ENCODE measurements around the gene CPTP. TPM values are rescaled to one million over a fixed set of nuclear protein-coding genes. Genes with fewer than 3 reads are reported as not detected.

CPTP gene
- total RNA-seq, result 18.8 and 21.6 TPM in 2 replicates
- 14.7 TPM for total RNA-seq (2013)
- polyA plus RNA-seq, result 8.0 and 17.1 TPM in 2 replicates
- polyA minus RNA-seq, result 27.6 and 29.3 TPM in 2 replicates

DNA sequence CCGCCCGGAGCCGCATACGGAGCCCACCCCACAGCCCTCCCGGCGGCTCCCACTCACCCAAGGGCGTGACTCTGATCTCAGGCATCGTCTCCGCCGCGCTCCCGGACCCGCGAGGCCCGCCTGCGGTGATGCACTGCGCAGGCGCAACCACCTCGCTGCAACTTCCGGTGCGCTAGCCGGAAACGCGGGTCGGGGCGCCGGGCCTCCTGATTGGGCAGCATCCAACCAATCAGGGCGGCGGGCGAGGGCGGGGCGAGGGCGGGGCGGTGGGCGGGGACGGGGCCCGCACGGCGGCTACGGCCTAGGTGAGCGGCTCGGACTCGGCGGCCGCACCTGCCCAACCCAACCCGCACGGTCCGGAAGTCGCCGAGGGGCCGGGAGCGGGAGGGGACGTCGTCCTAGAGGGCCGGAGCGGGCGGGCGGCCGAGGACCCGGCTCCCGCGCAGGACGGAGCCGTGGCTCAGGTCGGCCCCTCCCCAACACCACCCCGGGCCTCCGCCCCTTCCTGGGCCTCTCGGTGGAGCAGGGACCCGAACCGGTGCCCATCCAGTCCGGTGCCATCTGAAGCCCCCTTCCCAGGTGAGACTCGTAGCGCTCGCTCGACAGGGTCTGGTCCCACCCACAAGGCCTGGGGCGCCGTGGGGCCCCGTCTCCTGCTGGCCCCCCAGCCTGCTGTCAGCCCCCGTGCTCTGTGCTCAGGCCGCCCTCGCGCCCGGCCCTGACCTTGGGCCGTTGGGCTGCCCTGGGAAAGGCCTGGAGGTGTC, at the start of gene CPTP, which contains the start of gene INTS11:
Gene CPTP (plus strand): TSS at position 279 of the 764 bp plus-strand sequence. CDS start 2,109 bp downstream, outside the sequence.
Gene INTS11 (minus strand): TSS at position 137 of the 764 bp plus-strand sequence. CDS start 52 bp downstream, at position 85.
- peak; percentile 95 for DNase-seq
- H3K27ac Mint-ChIP-seq, result peak within 1 kb of the TSS; percentile 92
- Histone ChIP-seq H3K36me3 (replicated peaks in 1 of 2; ENCODE audit: control extremely low read depth in 1 of 2, control insufficient read depth in 1 of 2, extremely low read depth in 1 of 2, insufficient read depth in 2 of 2, low read length in 1 of 2) (peaks cover 0 to 13% of the 10 kb centered on the region in 2 experiments), H3K79me2 (ENCODE audit: control insufficient read depth, insufficient read depth, low read length) (peaks cover 56% of the 10 kb centered on the region), H3K27ac (ENCODE audit: low read length in 2 of 2) (peak within 1 kb of the TSS; percentile 10 to 75), H3K9me3 (ENCODE audit: control extremely low read depth in 1 of 3, control insufficient read depth in 2 of 3, insufficient read depth in 1 of 3, low read length in 2 of 3) (peaks cover 0 to 2% (median 0%) of the 10 kb centered on the region in 3 donors), H2AFZ (ENCODE audit: insufficient read depth, low read depth, low read length, poor library complexity, severe bottlenecking) (peak within 1 kb of the TSS; percentile 84), H3K4me3 (ENCODE audit: control extremely low read depth in 1 of 5, extremely low read depth in 1 of 5, insufficient read depth in 1 of 5, low read depth in 2 of 5, low read length in 4 of 5) (peak within 1 kb of the TSS; percentile 31 to 84 (median 74)), H4K20me1 (ENCODE audit: control insufficient read depth, insufficient read depth, low read length, poor library complexity, severe bottlenecking) (peaks cover 51% of the 10 kb centered on the region), H3K4me1 (ENCODE audit: control insufficient read depth in 2 of 2, insufficient read depth in 2 of 2, low read length in 2 of 2) (peaks cover 20 to 32% of the 10 kb centered on the region in 2 donors), H3K4me2 (replicated peaks; ENCODE audit: low read depth, low read length, poor library complexity, severe bottlenecking) (peak within 1 kb of the TSS; percentile 99), H3K9ac (ENCODE audit: low read length) (peak within 1 kb of the TSS; percentile 95), H3K27me3 (replicated peaks in 1 of 4; ENCODE audit: control extremely low read depth in 1 of 4, control insufficient read depth in 3 of 4, insufficient read depth in 4 of 4, low read length in 3 of 4) (no peaks in the 10 kb centered on the region)
- H3K27me3 Mint-ChIP-seq, result no peaks in the 10 kb centered on the region
- ChIA-PET POLR2A (no interaction called here), CTCF (interaction anchor here (0.8 kb wide), 1 partner anchor 48 kb away, joined by 3 read pairs; no protein-coding TSS in a partner anchor)
- H3K4me1 Mint-ChIP-seq, result peaks cover 29% of the 10 kb centered on the region
- no peaks in the 10 kb centered on the region for H3K9me3 Mint-ChIP-seq (ENCODE audit: insufficient read depth)
- peak within 1 kb of the TSS; percentile 93 for H3K4me3 Mint-ChIP-seq
- TF ChIP-seq, protein P1, sequence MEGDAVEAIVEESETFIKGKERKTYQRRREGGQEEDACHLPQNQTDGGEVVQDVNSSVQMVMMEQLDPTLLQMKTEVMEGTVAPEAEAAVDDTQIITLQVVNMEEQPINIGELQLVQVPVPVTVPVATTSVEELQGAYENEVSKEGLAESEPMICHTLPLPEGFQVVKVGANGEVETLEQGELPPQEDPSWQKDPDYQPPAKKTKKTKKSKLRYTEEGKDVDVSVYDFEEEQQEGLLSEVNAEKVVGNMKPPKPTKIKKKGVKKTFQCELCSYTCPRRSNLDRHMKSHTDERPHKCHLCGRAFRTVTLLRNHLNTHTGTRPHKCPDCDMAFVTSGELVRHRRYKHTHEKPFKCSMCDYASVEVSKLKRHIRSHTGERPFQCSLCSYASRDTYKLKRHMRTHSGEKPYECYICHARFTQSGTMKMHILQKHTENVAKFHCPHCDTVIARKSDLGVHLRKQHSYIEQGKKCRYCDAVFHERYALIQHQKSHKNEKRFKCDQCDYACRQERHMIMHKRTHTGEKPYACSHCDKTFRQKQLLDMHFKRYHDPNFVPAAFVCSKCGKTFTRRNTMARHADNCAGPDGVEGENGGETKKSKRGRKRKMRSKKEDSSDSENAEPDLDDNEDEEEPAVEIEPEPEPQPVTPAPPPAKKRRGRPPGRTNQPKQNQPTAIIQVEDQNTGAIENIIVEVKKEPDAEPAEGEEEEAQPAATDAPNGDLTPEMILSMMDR (IDR thresholded peaks at IDR 0.05), result no peak
- no peak for TF ChIP-seq EZH2 (IDR thresholded peaks at IDR 0.05; ENCODE audit: borderline replicate concordance, insufficient read depth, low read depth, low read length, poor library complexity, severe bottlenecking)
- peak; percentile 89 for ATAC-seq (ENCODE audit: low read depth)
- under 1% methylated on average over 83 of the region's 84 CpGs for whole genome bisulfite sequencing (ENCODE audit: insufficient coverage)
- intact Hi-C loops (cut with micrococcal nuclease), result loop anchor here (1.0 kb wide), 4 partner anchors 16 to 208 kb away; partner anchors contain the start of genes C1orf159, DVL1, PUSL1 and UBE2J2
